H9 (cell line): ENCODE measurements around the gene SATB2. TPM values are rescaled to one million over a fixed set of nuclear protein-coding genes. Genes with fewer than 3 reads are reported as not detected.

Source experiments
- DNase-seq: peaks from one replicate; pipeline ENCODE4 v3.0.0-alpha.2; 2017
- H2AFZ ChIP-seq: one replicate; pipeline ENCODE4 v1.6.1; 2013; ENCODE audit warnings: mild to moderate bottlenecking, low read length, control low read depth, moderate library complexity
- H2AK5ac ChIP-seq: 2 replicates; pipeline ENCODE4 v1.6.1; 2013; ENCODE audit warnings: low read length, control low read depth, mixed read lengths; ENCODE audit not compliant: insufficient read length
- H2BK120ac ChIP-seq: one replicate; pipeline ENCODE4 v1.6.1; 2013; ENCODE audit warnings: low read depth, mild to moderate bottlenecking, low read length, control low read depth, inconsistent platforms; ENCODE audit not compliant: poor library complexity, severe bottlenecking
- H2BK12ac ChIP-seq: 2 replicates; pipeline ENCODE4 v1.6.1; 2013; ENCODE audit warnings: low read length, control low read depth, mixed read lengths, low read depth; ENCODE audit not compliant: insufficient read length
- H2BK15ac ChIP-seq: 2 replicates; pipeline ENCODE4 v1.6.1; 2013; ENCODE audit warnings: low read depth, low read length, control low read depth
- H2BK20ac ChIP-seq: one replicate; pipeline ENCODE4 v1.6.1; 2013; ENCODE audit warnings: low read depth, mild to moderate bottlenecking, low read length, control low read depth, inconsistent platforms; ENCODE audit not compliant: poor library complexity, severe bottlenecking
- H2BK5ac ChIP-seq: 2 replicates; pipeline ENCODE4 v1.6.1; 2013; ENCODE audit warnings: low read length, control low read depth, mixed read lengths; ENCODE audit not compliant: insufficient read length
- H3K14ac ChIP-seq: 2 replicates; pipeline ENCODE4 v1.6.1; 2013; ENCODE audit warnings: low read length, control low read depth; ENCODE audit not compliant: insufficient read depth
- H3K18ac ChIP-seq: 2 replicates; pipeline ENCODE4 v1.6.1; 2013; ENCODE audit warnings: low read depth, mild to moderate bottlenecking, mixed read lengths, low read length, control low read depth; ENCODE audit not compliant: insufficient read length
- H3K23ac ChIP-seq: 2 replicates; pipeline ENCODE4 v1.6.1; 2013; ENCODE audit warnings: low read length, control low read depth, mixed read lengths, low read depth; ENCODE audit not compliant: insufficient read length
- H3K23me2 ChIP-seq: 2 replicates; pipeline ENCODE4 v1.6.1; 2013; ENCODE audit warnings: low read depth, mild to moderate bottlenecking, mixed read lengths, low read length, control low read depth; ENCODE audit not compliant: insufficient read length, poor library complexity, severe bottlenecking
- H3K27ac ChIP-seq: 2 replicates; pipeline ENCODE4 v1.5.1; 2013; ENCODE audit warnings: low read length, control low read depth, mixed read lengths, low read depth; ENCODE audit not compliant: insufficient read length
- H3K27me3 ChIP-seq: 2 replicates; pipeline ENCODE4 v1.6.1; 2013; ENCODE audit warnings: low read length, control low read depth, inconsistent platforms; ENCODE audit not compliant: insufficient read depth
- H3K4ac ChIP-seq: 2 replicates; pipeline ENCODE4 v1.6.1; 2013; ENCODE audit warnings: low read depth, mild to moderate bottlenecking, control low read depth, inconsistent platforms, low read length, moderate library complexity
- H3K4me1 ChIP-seq: 2 replicates; pipeline ENCODE4 v1.6.1; 2013; ENCODE audit warnings: low read length, control low read depth, inconsistent platforms; ENCODE audit not compliant: insufficient read depth
- H3K4me2 ChIP-seq: 2 replicates; pipeline ENCODE4 v1.6.1; 2013; ENCODE audit warnings: low read length, control low read depth, mixed read lengths; ENCODE audit not compliant: insufficient read length, insufficient read depth
- H3K56ac ChIP-seq: 2 replicates; pipeline ENCODE4 v1.6.1; 2013; ENCODE audit warnings: low read depth, mild to moderate bottlenecking, mixed read lengths, low read length, control low read depth; ENCODE audit not compliant: insufficient read length
- H3K79me1 ChIP-seq: 2 replicates; pipeline ENCODE4 v1.6.1; 2013; ENCODE audit warnings: low read depth, mild to moderate bottlenecking, moderate library complexity, low read length, control low read depth, inconsistent platforms; ENCODE audit not compliant: insufficient read depth, poor library complexity, severe bottlenecking
- H3K79me2 ChIP-seq: 2 replicates; pipeline ENCODE4 v1.6.1; 2013; ENCODE audit warnings: low read length, control low read depth, inconsistent platforms; ENCODE audit not compliant: insufficient read depth
- H3K9ac ChIP-seq: 2 replicates; pipeline ENCODE4 v1.6.1; 2013; ENCODE audit warnings: low read length, control low read depth, mixed read lengths; ENCODE audit not compliant: insufficient read length; ENCODE audit errors: extremely low read depth
- H3K9me3 ChIP-seq: one replicate; pipeline ENCODE4 v1.6.1; 2013; ENCODE audit warnings: low read depth, low read length, inconsistent platforms; ENCODE audit not compliant: control insufficient read depth
- H3T11ph ChIP-seq: one replicate; pipeline ENCODE4 v1.6.1; 2013; ENCODE audit warnings: mild to moderate bottlenecking, low read length, control low read depth, inconsistent platforms
- H4K20me1 ChIP-seq: one replicate; pipeline ENCODE4 v1.6.1; 2013; ENCODE audit not compliant: control insufficient read depth, insufficient read length, insufficient read depth
- H4K5ac ChIP-seq: 2 replicates; pipeline ENCODE4 v1.6.1; 2013; ENCODE audit warnings: low read depth, mild to moderate bottlenecking, mixed read lengths, low read length, control low read depth; ENCODE audit not compliant: insufficient read length
- H4K8ac ChIP-seq: replicated peaks from 2 replicates; pipeline ENCODE4 v1.6.1; 2013; ENCODE audit warnings: low read length, control low read depth, mixed read lengths, low read depth; ENCODE audit not compliant: insufficient read length
- H4K91ac ChIP-seq: 2 replicates; pipeline ENCODE4 v1.6.1; 2013; ENCODE audit warnings: low read depth, mild to moderate bottlenecking, moderate library complexity, mixed read lengths, low read length, control low read depth; ENCODE audit not compliant: insufficient read length
- H3K27ac Mint-ChIP-seq, 3 experiments: 2 replicates in 2 of 3; 3 replicates in 1 of 3; pipeline ENCODE4 v1.8.0; 2020 to 2021; ENCODE audit warnings: mixed read lengths in 3 of 3, mild to moderate bottlenecking in 1 of 3, moderate library complexity in 1 of 3
- H3K27me3 Mint-ChIP-seq: 2 replicates; pipeline ENCODE4 v1.8.0; 2021; ENCODE audit warnings: low read depth, mild to moderate bottlenecking, moderate library complexity, mixed read lengths
- H3K36me3 Mint-ChIP-seq, 3 experiments: 2 replicates in 2 of 3; 3 replicates in 1 of 3; pipeline ENCODE4 v1.8.0; 2020 to 2021; ENCODE audit warnings: low read depth in 3 of 3, mixed read lengths in 3 of 3; ENCODE audit not compliant: insufficient read depth in 1 of 3
- H3K4me1 Mint-ChIP-seq, 2 experiments: 2 replicates each; pipeline ENCODE4 v1.8.0; 2020; ENCODE audit warnings: mixed read lengths in 2 of 2
- H3K4me3 Mint-ChIP-seq, 2 experiments: 2 replicates in 1 of 2; 3 replicates in 1 of 2; pipeline ENCODE4 v1.8.0; 2020 to 2021; ENCODE audit warnings: mild to moderate bottlenecking in 2 of 2, mixed read lengths in 2 of 2, moderate library complexity in 1 of 2
- H3K9me3 Mint-ChIP-seq, 2 experiments: 2 replicates in 1 of 2; 3 replicates in 1 of 2; pipeline ENCODE4 v1.8.0; 2020; ENCODE audit warnings: mild to moderate bottlenecking in 2 of 2, mixed read lengths in 2 of 2, moderate library complexity in 1 of 2
- CTCF ChIP-seq: fragments of 200-600 bp; sonication (generic); conservative IDR thresholded peaks from 3 replicates; pipeline ENCODE4 v1.8.0; 2021; ENCODE audit warnings: antibody characterized with exemption, mild to moderate bottlenecking
- WGBS: extraction: QIAGEN DNeasy Blood & Tissue Kit; methylation state at CpG from one replicate; pipeline ENCODE4 v1.1.7; 2013; ENCODE audit warnings: missing lambda C conversion rate, low lambda C conversion rate, mixed read lengths; ENCODE audit not compliant: insufficient read length; ENCODE audit errors: extremely low coverage; 5-methylcytosine and 5-hydroxymethylcytosine counted together
- total RNA-seq: library from RNA; stranded (reverse); gene quantifications from 2 replicates; pipeline ENCODE4 v1.2.1, GENCODE V29; 2021

Gene SATB2
- total RNA-seq, 1 experiment from 2014 or later = 23.8 TPM

- Histone ChIP-seq H3K27me3 (no peaks in the 10 kb centered on the region), H3K18ac (no peak overlapping the region), H2BK5ac (no peak overlapping the region), H2BK15ac (no peak overlapping the region), H3K56ac (no peak overlapping the region), H3K27ac (no peak overlapping the region), H3K4ac (no peak overlapping the region), H3K79me1 (no peaks in the 10 kb centered on the region), H4K91ac (no peak overlapping the region), H4K20me1 (no peaks in the 10 kb centered on the region), H3K79me2 (no peaks in the 10 kb centered on the region), H3T11ph (no peak overlapping the region), H2BK120ac (no peak overlapping the region), H4K8ac (no peak overlapping the region), H3K4me2 (no peak overlapping the region), H4K5ac (no peak overlapping the region), H2AK5ac (no peak overlapping the region), H2AFZ (no peak overlapping the region), H3K9ac (no peak overlapping the region), H3K4me1 (no peaks in the 10 kb centered on the region), H2BK12ac (no peak overlapping the region), H3K23ac (no peak overlapping the region), H3K9me3 (no peaks in the 10 kb centered on the region), H2BK20ac (no peak overlapping the region), H3K14ac (no peak overlapping the region), H3K23me2 (no peaks in the 10 kb centered on the region)
- DNase-seq = no peak
- no CpG with 5 or more reads among the region's 1 CpG for WGBS
- no peaks in the 10 kb centered on the region for H3K9me3 Mint-ChIP-seq
- peaks cover 0 to 9% (median 0%) of the 10 kb centered on the region in 3 experiments; a peak in 2 of 7 replicates for H3K36me3 Mint-ChIP-seq
- H3K27ac Mint-ChIP-seq = no peak overlapping the region
- H3K27me3 Mint-ChIP-seq = no peaks in the 10 kb centered on the region
- H3K4me3 Mint-ChIP-seq = no peak overlapping the region
- peaks cover 0 to 4% of the 10 kb centered on the region in 2 experiments; a peak in 1 of 4 replicates for H3K4me1 Mint-ChIP-seq
- no peak for TF ChIP-seq CTCF
Measured at GRCh38 chr2:199322151-199322550, 135.6 kb downstream of the SATB2 start.
